ENCODE data around the gene MYH11.

GRCh38 chr16:15822957-15823356, 33.9 kb downstream of the MYH11 start:
- TF ChIP-seq, protein P1, sequence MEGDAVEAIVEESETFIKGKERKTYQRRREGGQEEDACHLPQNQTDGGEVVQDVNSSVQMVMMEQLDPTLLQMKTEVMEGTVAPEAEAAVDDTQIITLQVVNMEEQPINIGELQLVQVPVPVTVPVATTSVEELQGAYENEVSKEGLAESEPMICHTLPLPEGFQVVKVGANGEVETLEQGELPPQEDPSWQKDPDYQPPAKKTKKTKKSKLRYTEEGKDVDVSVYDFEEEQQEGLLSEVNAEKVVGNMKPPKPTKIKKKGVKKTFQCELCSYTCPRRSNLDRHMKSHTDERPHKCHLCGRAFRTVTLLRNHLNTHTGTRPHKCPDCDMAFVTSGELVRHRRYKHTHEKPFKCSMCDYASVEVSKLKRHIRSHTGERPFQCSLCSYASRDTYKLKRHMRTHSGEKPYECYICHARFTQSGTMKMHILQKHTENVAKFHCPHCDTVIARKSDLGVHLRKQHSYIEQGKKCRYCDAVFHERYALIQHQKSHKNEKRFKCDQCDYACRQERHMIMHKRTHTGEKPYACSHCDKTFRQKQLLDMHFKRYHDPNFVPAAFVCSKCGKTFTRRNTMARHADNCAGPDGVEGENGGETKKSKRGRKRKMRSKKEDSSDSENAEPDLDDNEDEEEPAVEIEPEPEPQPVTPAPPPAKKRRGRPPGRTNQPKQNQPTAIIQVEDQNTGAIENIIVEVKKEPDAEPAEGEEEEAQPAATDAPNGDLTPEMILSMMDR (conservative IDR thresholded peaks at IDR 0.05 in 1 of 2, IDR thresholded peaks at IDR 0.05 in 1 of 2; ENCODE audit: low read depth in 1 of 2, low read length in 2 of 2), result no peak
- no peak for TF ChIP-seq EZH2 (IDR thresholded peaks at IDR 0.05; ENCODE audit: low read length, missing control alignments)

Data from fibroblast of lung (primary cell).